Stimulated activated naive CD8-positive, alpha-beta T cell treated with anti-CD3 and anti-CD28 coated beads, Interleukin-15, Interleukin-2, amounts not matched to agents 100 ng/mL and 50 ng/mL, for 24 hours (primary cell): ENCODE measurements around the gene ZFP92.

Experiments used
- H3K27ac Mint-ChIP-seq: one replicate; pipeline ENCODE4 v1.8.0; 2021; ENCODE audit warnings: mild to moderate bottlenecking, mixed read lengths
- H3K27me3 Mint-ChIP-seq: one replicate; pipeline ENCODE4 v1.8.0; 2021; ENCODE audit warnings: mixed read lengths
- H3K36me3 Mint-ChIP-seq: one replicate; pipeline ENCODE4 v1.8.0; 2021; ENCODE audit warnings: low read depth, mixed read lengths
- H3K4me1 Mint-ChIP-seq: one replicate; pipeline ENCODE4 v1.8.0; 2021; ENCODE audit warnings: low read depth, mixed read lengths
- H3K4me3 Mint-ChIP-seq: one replicate; pipeline ENCODE4 v1.8.0; 2021; ENCODE audit warnings: mild to moderate bottlenecking, mixed read lengths
- H3K9me3 Mint-ChIP-seq: one replicate; pipeline ENCODE4 v1.8.0; 2021; ENCODE audit warnings: mixed read lengths

Gene ZFP92

DNA sequence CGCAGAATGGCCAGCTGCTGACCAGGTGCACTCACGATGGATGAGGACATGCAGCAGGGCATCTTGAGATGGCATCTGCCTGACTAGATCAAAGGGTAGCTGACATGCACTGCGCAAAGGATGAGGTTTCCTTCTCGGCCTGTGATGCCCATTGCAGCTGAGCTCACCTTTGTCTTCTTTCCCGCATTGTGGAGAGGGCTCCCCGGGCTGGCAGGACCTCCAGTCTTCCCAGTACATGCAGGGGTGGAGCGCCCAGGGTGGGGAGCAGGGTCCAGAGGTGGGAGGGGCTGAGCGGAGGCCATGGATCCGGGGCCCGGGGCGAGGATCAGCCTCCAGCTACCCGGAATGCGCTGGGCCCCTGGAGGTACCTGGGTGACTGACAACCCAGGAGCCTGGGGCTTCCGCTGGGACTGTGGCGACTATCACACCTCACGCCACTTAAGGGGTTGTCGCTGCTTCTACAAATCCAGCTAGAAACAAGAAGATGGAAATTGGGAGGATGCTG, 22.6 kb downstream of the ZFP92 start:
- Mint-ChIP-seq H3K36me3 (no peaks in the 10 kb centered on the region), H3K4me3 (no peak overlapping the region), H3K4me1 (no peaks in the 10 kb centered on the region), H3K27ac (no peak overlapping the region), H3K9me3 (no peaks in the 10 kb centered on the region), H3K27me3 (no peaks in the 10 kb centered on the region)

DNA sequence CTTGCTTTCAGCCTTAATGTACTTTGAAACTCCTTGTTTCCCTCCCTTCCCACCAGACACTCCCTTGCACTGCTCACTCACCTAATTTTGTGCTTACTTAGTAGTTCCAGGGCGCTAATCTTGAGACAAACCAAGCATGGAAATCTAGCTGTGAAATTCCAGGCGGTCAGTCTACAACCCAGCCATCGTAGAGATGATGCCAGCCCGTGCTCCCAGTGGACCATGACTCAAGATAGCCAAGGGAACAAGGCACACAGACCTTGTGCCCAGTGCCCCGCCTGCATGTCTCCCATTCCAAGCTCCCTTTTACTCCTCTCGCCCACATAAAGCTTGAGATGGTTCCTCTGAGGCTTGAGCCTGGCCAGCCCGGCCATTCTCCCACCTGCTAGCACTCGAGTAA, 23.5 kb downstream of the ZFP92 start:
- Mint-ChIP-seq H3K4me1 (no peaks in the 10 kb centered on the region), H3K36me3 (no peaks in the 10 kb centered on the region), H3K27me3 (no peaks in the 10 kb centered on the region), H3K9me3 (no peaks in the 10 kb centered on the region), H3K4me3 (no peak overlapping the region), H3K27ac (no peak overlapping the region)

DNA sequence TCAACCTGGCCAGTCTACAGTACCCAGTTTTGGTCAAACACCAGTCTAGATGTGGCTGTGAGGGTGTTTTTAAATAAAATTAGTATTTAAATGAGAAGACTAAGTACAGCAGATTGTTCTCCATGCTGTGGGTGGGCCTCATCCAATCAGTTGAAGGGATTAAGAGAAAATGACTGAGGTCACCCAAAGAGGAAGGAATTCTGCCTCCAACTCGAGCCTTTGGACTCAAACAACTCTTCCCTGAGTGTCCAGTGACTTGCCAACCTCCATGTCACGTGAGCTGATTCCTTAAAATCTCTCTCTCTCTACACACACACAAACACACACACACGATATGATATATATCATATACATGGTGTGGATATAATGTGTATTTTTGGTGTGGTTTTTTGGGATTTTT, 24.6 kb downstream of the ZFP92 start:
- Mint-ChIP-seq H3K27ac (no peak overlapping the region), H3K27me3 (no peaks in the 10 kb centered on the region), H3K36me3 (no peaks in the 10 kb centered on the region), H3K9me3 (no peaks in the 10 kb centered on the region), H3K4me3 (no peak overlapping the region), H3K4me1 (no peaks in the 10 kb centered on the region)

GRCh38 chrX:153438532-153438931, 27.3 kb downstream of the ZFP92 start:
- Mint-ChIP-seq H3K9me3 (no peaks in the 10 kb centered on the region), H3K4me3 (no peak overlapping the region), H3K27ac (no peak overlapping the region), H3K27me3 (no peaks in the 10 kb centered on the region), H3K4me1 (no peaks in the 10 kb centered on the region), H3K36me3 (no peaks in the 10 kb centered on the region)

DNA sequence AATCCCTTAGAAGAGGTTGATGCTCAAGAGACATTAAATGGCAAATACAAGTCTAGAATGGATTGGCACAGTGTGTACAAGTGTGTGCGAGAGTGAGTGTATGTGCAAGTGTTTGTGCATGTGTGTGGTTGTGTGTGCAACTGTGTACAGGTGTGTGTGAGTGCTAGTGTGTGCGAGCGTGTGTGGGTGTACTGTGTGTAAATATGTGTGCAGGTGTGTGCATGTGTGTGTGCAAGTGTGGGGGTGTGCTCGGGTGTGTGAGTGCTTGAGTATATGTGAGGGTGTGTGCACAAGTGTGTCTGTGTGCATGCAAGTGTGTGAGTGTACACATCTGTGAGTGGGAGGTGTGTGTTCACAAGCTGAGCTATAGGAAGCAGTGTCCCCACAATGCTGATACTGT, 28.7 kb downstream of the ZFP92 start:
- H3K4me1 Mint-ChIP-seq: no peaks in the 10 kb centered on the region
- no peaks in the 10 kb centered on the region for H3K9me3 Mint-ChIP-seq
- H3K27ac Mint-ChIP-seq: no peak overlapping the region
- no peak overlapping the region for H3K4me3 Mint-ChIP-seq
- H3K27me3 Mint-ChIP-seq: no peaks in the 10 kb centered on the region
- no peaks in the 10 kb centered on the region for H3K36me3 Mint-ChIP-seq

DNA sequence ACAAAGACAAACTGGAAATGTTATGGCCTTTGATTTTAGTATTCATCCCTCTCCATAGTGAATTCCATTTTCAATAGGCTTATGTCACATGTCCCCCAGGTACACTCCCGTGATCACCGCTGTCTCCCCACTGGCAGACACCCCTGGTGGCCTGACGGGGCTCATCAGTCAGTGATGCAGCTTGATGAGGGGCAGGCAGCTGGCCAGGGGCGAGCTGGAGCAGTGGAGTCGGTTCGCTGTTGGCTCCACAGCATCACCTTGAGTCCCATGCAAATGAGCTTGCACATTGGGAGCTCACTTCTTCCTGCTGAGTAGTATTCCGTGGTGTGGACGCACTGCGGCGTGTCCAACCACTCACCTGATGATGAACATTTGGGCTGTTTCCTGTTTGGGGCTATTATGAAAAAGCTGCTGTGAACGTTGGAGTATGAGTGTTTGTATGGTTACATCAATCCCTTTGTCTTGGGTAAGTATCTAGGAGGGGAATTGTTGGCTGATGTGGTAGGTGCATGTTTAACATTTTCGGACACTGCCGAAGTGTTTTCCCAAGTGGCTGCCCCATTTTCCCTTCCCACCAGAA, 29.4 kb downstream of the ZFP92 start:
- H3K4me3 Mint-ChIP-seq: no peak overlapping the region
- no peaks in the 10 kb centered on the region for H3K36me3 Mint-ChIP-seq
- H3K4me1 Mint-ChIP-seq: no peaks in the 10 kb centered on the region
- H3K27me3 Mint-ChIP-seq: no peaks in the 10 kb centered on the region
- no peaks in the 10 kb centered on the region for H3K9me3 Mint-ChIP-seq
- H3K27ac Mint-ChIP-seq: no peak overlapping the region

DNA sequence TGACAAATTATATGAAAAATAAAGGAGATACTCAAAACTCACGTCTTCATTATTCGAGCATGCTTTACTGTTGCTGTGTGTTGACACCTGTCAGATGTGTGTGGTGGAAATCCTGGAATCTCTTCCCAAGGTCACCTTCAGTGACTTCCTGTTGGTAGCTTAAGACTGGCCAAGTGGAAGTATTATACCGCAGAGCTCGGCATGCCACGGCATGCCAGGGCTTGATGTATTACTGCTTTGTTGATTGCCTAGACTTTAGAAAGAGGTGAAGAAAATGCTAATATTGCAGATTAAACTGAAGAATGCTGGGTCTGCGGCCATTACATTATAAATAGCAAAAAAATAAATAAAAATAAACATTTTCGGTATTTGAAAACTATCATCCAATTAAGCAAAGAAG, 30.0 kb downstream of the ZFP92 start:
- Mint-ChIP-seq H3K36me3 (no peaks in the 10 kb centered on the region), H3K27ac (no peak overlapping the region), H3K4me3 (no peak overlapping the region), H3K9me3 (no peaks in the 10 kb centered on the region), H3K4me1 (no peaks in the 10 kb centered on the region), H3K27me3 (no peaks in the 10 kb centered on the region)

- H3K4me1 Mint-ChIP-seq: no peaks in the 10 kb centered on the region
- no peak overlapping the region for H3K4me3 Mint-ChIP-seq
- H3K27me3 Mint-ChIP-seq: no peaks in the 10 kb centered on the region
- no peaks in the 10 kb centered on the region for H3K9me3 Mint-ChIP-seq
- no peak overlapping the region for H3K27ac Mint-ChIP-seq
- no peaks in the 10 kb centered on the region for H3K36me3 Mint-ChIP-seq
Observed at GRCh38 chrX:153441981-153442380, 30.7 kb downstream of the ZFP92 start.

- no peak overlapping the region for H3K27ac Mint-ChIP-seq
- H3K4me1 Mint-ChIP-seq: no peaks in the 10 kb centered on the region
- no peaks in the 10 kb centered on the region for H3K27me3 Mint-ChIP-seq
- H3K36me3 Mint-ChIP-seq: no peaks in the 10 kb centered on the region
- H3K4me3 Mint-ChIP-seq: no peak overlapping the region
- H3K9me3 Mint-ChIP-seq: no peaks in the 10 kb centered on the region
Observed at GRCh38 chrX:153442463-153442862, 31.2 kb downstream of the ZFP92 start.

- Mint-ChIP-seq H3K36me3 (no peaks in the 10 kb centered on the region), H3K27me3 (no peaks in the 10 kb centered on the region), H3K9me3 (no peaks in the 10 kb centered on the region), H3K4me3 (no peak overlapping the region), H3K4me1 (no peaks in the 10 kb centered on the region), H3K27ac (no peak overlapping the region)
Observed at GRCh38 chrX:153443476-153444332, 32.4 kb downstream of the ZFP92 start.

- Mint-ChIP-seq H3K27me3 (no peaks in the 10 kb centered on the region), H3K36me3 (no peaks in the 10 kb centered on the region), H3K4me1 (no peaks in the 10 kb centered on the region), H3K9me3 (no peaks in the 10 kb centered on the region), H3K27ac (no peak overlapping the region), H3K4me3 (no peak overlapping the region)
Observed at GRCh38 chrX:153444333-153445011, 33.2 kb downstream of the ZFP92 start.

DNA sequence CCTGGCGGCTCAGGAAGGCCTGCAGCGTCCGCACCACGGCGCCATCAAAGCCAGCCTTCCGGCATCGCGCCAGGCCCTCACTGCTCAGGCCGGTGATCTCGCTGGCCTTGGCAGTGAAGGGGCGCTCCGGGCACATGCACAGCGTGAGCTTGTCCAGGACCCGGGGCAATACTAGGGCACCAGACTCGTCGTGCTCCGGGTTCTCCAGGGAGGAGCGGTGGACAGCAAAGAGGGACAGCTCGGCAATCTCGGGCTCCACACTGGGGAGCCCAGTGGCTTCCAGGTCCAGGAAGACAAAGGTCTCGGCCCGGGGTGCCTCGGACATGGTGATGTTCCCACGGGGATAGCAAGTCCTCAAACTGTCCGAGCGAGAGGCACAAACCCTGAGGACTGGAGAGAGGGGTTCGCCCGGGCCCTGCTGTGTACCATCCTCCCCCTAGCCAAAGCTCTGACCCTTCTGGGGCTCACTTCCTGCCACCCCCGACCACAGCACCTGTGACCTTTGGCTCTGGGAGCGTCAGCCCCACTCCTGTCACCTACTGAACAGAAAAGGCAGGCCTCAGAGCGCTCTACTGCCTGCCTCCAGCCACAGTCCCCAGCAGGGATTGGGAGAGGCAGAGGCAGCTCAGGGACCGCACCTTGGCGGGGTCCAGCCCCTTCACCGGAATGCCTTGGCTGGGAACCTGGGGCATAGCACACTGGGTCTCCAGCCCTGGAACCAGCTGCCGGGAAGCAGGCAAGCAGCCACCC, 34.0 kb downstream of the ZFP92 start:
- Mint-ChIP-seq H3K36me3 (no peaks in the 10 kb centered on the region), H3K27ac (no peak overlapping the region), H3K27me3 (no peaks in the 10 kb centered on the region), H3K4me3 (no peak overlapping the region), H3K9me3 (no peaks in the 10 kb centered on the region), H3K4me1 (no peaks in the 10 kb centered on the region)

DNA sequence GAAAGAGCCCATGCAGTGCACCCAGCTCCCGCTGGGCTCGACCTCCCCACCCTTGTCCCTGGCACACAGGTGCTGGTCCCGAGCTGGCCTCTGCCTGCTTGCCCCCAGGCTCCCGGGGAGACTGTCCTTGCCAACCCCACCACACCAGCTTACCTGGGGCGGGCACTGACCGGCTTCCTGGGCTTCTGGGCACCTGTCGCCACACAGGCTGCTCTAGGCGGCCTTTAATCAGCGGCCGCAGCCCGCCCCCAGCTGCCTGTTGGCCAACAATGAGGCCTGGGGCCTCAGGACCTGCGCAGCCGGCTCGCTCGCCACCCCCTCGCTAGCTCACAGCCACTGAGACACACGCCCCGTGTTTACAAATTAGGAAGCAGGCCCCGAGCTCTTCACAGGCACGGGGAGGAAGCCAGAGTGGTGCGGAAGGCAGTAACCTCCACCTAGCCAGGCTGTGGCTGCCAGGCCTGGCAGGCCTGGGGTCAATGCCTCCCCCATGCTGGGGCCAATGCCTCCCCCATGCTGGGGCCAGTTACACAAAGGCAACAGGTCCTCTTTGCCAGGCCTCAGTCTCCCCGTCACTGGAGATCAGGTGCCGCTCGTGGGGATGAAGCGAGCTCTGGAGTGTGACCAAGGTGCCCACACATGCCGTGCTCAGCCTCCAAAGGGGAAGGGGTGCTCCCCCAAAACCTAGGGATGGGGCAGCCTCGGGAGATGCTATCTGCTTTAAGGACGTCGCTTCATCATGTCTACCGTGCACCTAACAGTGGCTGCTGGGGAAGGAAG, 34.8 kb downstream of the ZFP92 start, which contains the start of gene TREX2:
TREX2 (minus strand) TSS at position 201 of the 780 bp plus-strand sequence. CDS start 626 bp downstream, outside the sequence.
- no peaks in the 10 kb centered on the region for H3K9me3 Mint-ChIP-seq
- H3K4me3 Mint-ChIP-seq: no peak within 1 kb of the TSS
- no peak within 1 kb of the TSS for H3K27ac Mint-ChIP-seq
- no peaks in the 10 kb centered on the region for H3K27me3 Mint-ChIP-seq
- peaks cover 1% of the 10 kb centered on the region for H3K36me3 Mint-ChIP-seq
- no peaks in the 10 kb centered on the region for H3K4me1 Mint-ChIP-seq

GRCh38 chrX:153446636-153446936, 35.3 kb downstream of the ZFP92 start:
- H3K27me3 Mint-ChIP-seq: no peaks in the 10 kb centered on the region
- no peaks in the 10 kb centered on the region for H3K9me3 Mint-ChIP-seq
- H3K36me3 Mint-ChIP-seq: peaks cover 6% of the 10 kb centered on the region
- H3K4me3 Mint-ChIP-seq: no peak overlapping the region
- H3K4me1 Mint-ChIP-seq: no peaks in the 10 kb centered on the region
- H3K27ac Mint-ChIP-seq: no peak overlapping the region
